A549 treated with AZD2906 at 1 μM for 4 hours (cell line): ENCODE measurements around the gene GPR61. TPM values are rescaled to one million over a fixed set of nuclear protein-coding genes. Genes with fewer than 3 reads are reported as not detected.

ENCODE experiments used
- total RNA-seq: library from RNA; stranded (reverse); fragments of 200-300 nt; extraction: Qiagen RNA extraction; gene quantifications from 5 replicates; pipeline ENCODE4 v1.2.3, GENCODE V29; 2022

GPR61 gene
- total RNA-seq = 0.06 TPM in 1 of 5 replicates, not detected in the others

GRCh38 chr1:109539676-109540075 lies at the start of gene GPR61:
GPR61 (plus strand) TSS chr1:109539872; CDS start chr1:109543023, 3,151 bp downstream.

GRCh38 chr1:109493805-109494539 lies 45.7 kb upstream of the GPR61 start, which contains the start of gene CYB561D1:
CYB561D1 (plus strand) TSS chr1:109494094; CDS start chr1:109494140, 46 bp downstream.

GRCh38 chr1:109509176-109510134 lies 30.2 kb upstream of the GPR61 start, which contains the start of gene AMIGO1:
AMIGO1 (minus strand) TSS chr1:109509727; CDS start chr1:109508912, 815 bp downstream.

GRCh38 chr1:109548321-109549267 lies 8.9 kb downstream of the GPR61 start, which contains the start of gene GNAI3:
GNAI3 (plus strand) TSS chr1:109548615; CDS start chr1:109548721, 106 bp downstream.

Other genes starting within 250 kb of the GPR61 start
- gene MYBPHL, start 232.9 kb upstream of the GPR61 start, total RNA-seq = not detected in 5 replicates
- gene SORT1, start 142.0 kb upstream of the GPR61 start, total RNA-seq = 3.4 to 5.7 TPM (median 3.9 TPM) in 5 replicates
- 98.1 to 109 TPM (median 102 TPM) in 5 replicates for gene PSMA5, start 113.4 kb upstream of the GPR61 start, total RNA-seq
- 0.05 to 0.13 TPM (median 0.08 TPM) in 5 replicates for gene SYPL2, start 73.3 kb upstream of the GPR61 start, total RNA-seq
- 1.2 to 2.8 TPM (median 2.2 TPM) in 5 replicates for gene ATXN7L2, start 56.0 kb upstream of the GPR61 start, total RNA-seq
- gene CYB561D1, start 45.8 kb upstream of the GPR61 start, total RNA-seq = 4.1 to 4.2 TPM (median 4.2 TPM) in 5 replicates
- 1.0 to 1.4 TPM (median 1.3 TPM) in 5 replicates for gene AMIGO1, start 30.1 kb upstream of the GPR61 start, total RNA-seq
- gene GNAI3, start 8.7 kb downstream of the GPR61 start, total RNA-seq = 4.5 to 5.9 TPM (median 5.1 TPM) in 5 replicates
- gene GNAT2, start 79.7 kb downstream of the GPR61 start, total RNA-seq = 0.07 to 0.10 TPM in 2 of 5 replicates, not detected in the others
- 19.2 to 23.8 TPM (median 21.5 TPM) in 5 replicates for gene AMPD2, start 80.0 kb downstream of the GPR61 start, total RNA-seq
- 8.4 to 10.5 TPM (median 9.3 TPM) in 5 replicates for gene GSTM4, start 116.2 kb downstream of the GPR61 start, total RNA-seq
- 2.7 to 4.1 TPM (median 3.4 TPM) in 5 replicates for gene GSTM2, start 128.2 kb downstream of the GPR61 start, total RNA-seq
- not detected in 5 replicates for gene GSTM1, start 147.9 kb downstream of the GPR61 start, total RNA-seq
- not detected in 5 replicates for gene GSTM5, start 172.4 kb downstream of the GPR61 start, total RNA-seq
- gene GSTM3, start 201.2 kb downstream of the GPR61 start, total RNA-seq = 22.7 to 32.0 TPM (median 24.0 TPM) in 5 replicates
- gene EPS8L3, start 224.1 kb downstream of the GPR61 start, total RNA-seq = 0.59 to 0.79 TPM (median 0.76 TPM) in 5 replicates